ENCODE results near the gene GFRA1.

- TF ChIP-seq CTCF (IDR thresholded peaks at IDR 0.05) (no peak), EZH2 (IDR thresholded peaks at IDR 0.05; ENCODE audit: borderline replicate concordance, insufficient read depth, low read depth, low read length, poor library complexity, severe bottlenecking) (no peak)
Observed at GRCh38 chr10:116109881-116110280, 163.1 kb downstream of the GFRA1 start.

All from B cell (primary cell).